ENCODE results near the gene SNCAIP. TPM values are rescaled to one million over a fixed set of nuclear protein-coding genes. Genes with fewer than 3 reads are reported as not detected.

The SNCAIP gene
- total and polyA plus RNA-seq, 2 experiments from 2014 or later = 6.1 to 11.9 TPM

DNA sequence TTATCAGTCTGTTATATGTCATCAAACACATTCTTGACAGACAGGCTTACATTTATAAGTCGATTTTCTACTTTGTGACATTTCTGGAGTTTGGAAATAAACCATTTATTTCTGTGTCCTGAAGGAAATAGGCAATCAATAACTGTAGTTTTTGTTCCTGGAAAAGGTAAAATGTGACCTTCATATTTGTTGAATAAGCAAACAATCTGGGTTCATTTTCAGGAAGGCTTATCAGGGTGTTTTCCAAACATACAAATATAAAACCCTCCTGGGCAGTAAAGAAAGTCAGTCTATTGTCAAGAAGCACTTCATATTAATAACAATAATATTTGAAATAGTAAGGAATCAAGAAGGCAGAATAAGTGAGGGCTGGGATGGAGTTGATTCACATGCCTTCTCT lies 195.0 kb downstream of the SNCAIP start:
- no peaks in the 10 kb centered on the region for H4K20me1 ChIP-seq (replicated peaks; ENCODE audit: insufficient read depth)
- H3K4me2 ChIP-seq = no peak overlapping the region
- DNase-seq (ENCODE audit: low spot score) (no peak), ATAC-seq (no peak)
- Mint-ChIP-seq H3K4me1 (no peaks in the 10 kb centered on the region), H3K27ac (no peak overlapping the region), H3K4me3 (no peak overlapping the region), H3K36me3 (ENCODE audit: low read depth) (no peaks in the 10 kb centered on the region), H3K9me3 (peaks cover 3% of the 10 kb centered on the region; the same call in 1 of the 3 replicates), H3K27me3 (ENCODE audit: insufficient read depth, low read depth, poor library complexity) (peaks cover 1% of the 10 kb centered on the region)
- H3K79me2 ChIP-seq (replicated peaks; ENCODE audit: insufficient read depth) = no peaks in the 10 kb centered on the region
- H3F3A ChIP-seq (replicated peaks; ENCODE audit: low read depth) = no peaks in the 10 kb centered on the region
- H2AFZ ChIP-seq = no peak overlapping the region
- H3K9me2 ChIP-seq (ENCODE audit: insufficient read depth) = no peaks in the 10 kb centered on the region
- no peak overlapping the region for H3K27ac ChIP-seq (ENCODE audit: low read depth)
- H3K27me3 ChIP-seq (ENCODE audit: insufficient read depth) = no peaks in the 10 kb centered on the region
- H3K4me1 ChIP-seq (ENCODE audit: insufficient read depth) = peaks cover 4% of the 10 kb centered on the region; the same call in 1 of the 2 replicates
- TF ChIP-seq ZNF114 (CRISPR knock-in tag; IDR thresholded peaks at IDR 0.05) (no peak), JUNB (IDR thresholded peaks at IDR 0.05; ENCODE audit: unreplicated experiment) (no peak), EZH2phosphoT487 (IDR thresholded peaks at IDR 0.05; ENCODE audit: unreplicated experiment) (no peak), STAT1 (IDR thresholded peaks at IDR 0.05; ENCODE audit: unreplicated experiment) (no peak), CTCF (conservative IDR thresholded peaks at IDR 0.05; ENCODE audit: low read depth in 2 of 2) (no peak), ETS1 (IDR thresholded peaks at IDR 0.05) (no peak)
- no peak overlapping the region for H3K4me3 ChIP-seq
- no peaks in the 10 kb centered on the region for H3K36me3 ChIP-seq (ENCODE audit: insufficient read depth)

GRCh38 chr5:122507581-122507980 lies 195.5 kb downstream of the SNCAIP start:
- H3F3A ChIP-seq (replicated peaks; ENCODE audit: low read depth) = no peaks in the 10 kb centered on the region
- H2AFZ ChIP-seq = no peak overlapping the region
- H3K4me3 ChIP-seq = no peak overlapping the region
- no peaks in the 10 kb centered on the region for H4K20me1 ChIP-seq (replicated peaks; ENCODE audit: insufficient read depth)
- DNase-seq (ENCODE audit: low spot score) (no peak), ATAC-seq (no peak)
- Mint-ChIP-seq H3K36me3 (ENCODE audit: low read depth) (no peaks in the 10 kb centered on the region), H3K27ac (no peak overlapping the region), H3K9me3 (peaks cover 3% of the 10 kb centered on the region; the same call in 2 of the 3 replicates), H3K4me1 (no peaks in the 10 kb centered on the region), H3K4me3 (no peak overlapping the region), H3K27me3 (ENCODE audit: insufficient read depth, low read depth, poor library complexity) (peaks cover 1% of the 10 kb centered on the region)
- H3K4me1 ChIP-seq (ENCODE audit: insufficient read depth) = peaks cover 4% of the 10 kb centered on the region; the same call in 1 of the 2 replicates
- H3K4me2 ChIP-seq = no peak overlapping the region
- no peaks in the 10 kb centered on the region for H3K36me3 ChIP-seq (ENCODE audit: insufficient read depth)
- H3K79me2 ChIP-seq (replicated peaks; ENCODE audit: insufficient read depth) = no peaks in the 10 kb centered on the region
- no peaks in the 10 kb centered on the region for H3K27me3 ChIP-seq (ENCODE audit: insufficient read depth)
- no peak overlapping the region for H3K27ac ChIP-seq (ENCODE audit: low read depth)
- no peaks in the 10 kb centered on the region for H3K9me2 ChIP-seq (ENCODE audit: insufficient read depth)
- TF ChIP-seq ETS1 (IDR thresholded peaks at IDR 0.05) (no peak), ZNF462 (CRISPR knock-in tag; IDR thresholded peaks at IDR 0.05) (no peak), JUNB (IDR thresholded peaks at IDR 0.05; ENCODE audit: unreplicated experiment) (no peak), ZNF331 (CRISPR knock-in tag; IDR thresholded peaks at IDR 0.05; ENCODE audit: low read depth) (no peak), CREB1 (CRISPR knock-in tag; IDR thresholded peaks at IDR 0.05; ENCODE audit: low read depth) (no peak)

Data from GM23338 (cell line).